Measurements from ENCODE around the gene SYCE1L. TPM values are rescaled to one million over a fixed set of nuclear protein-coding genes. Genes with fewer than 3 reads are reported as not detected.

Gene SYCE1L
- total and polyA plus RNA-seq, 9 of the 15 experiments (the other 6 are each of a cell fraction or from before 2014, with no cell fraction given): 0.54 to 2.7 (median 1.1) TPM; not detected in 5

DNA sequence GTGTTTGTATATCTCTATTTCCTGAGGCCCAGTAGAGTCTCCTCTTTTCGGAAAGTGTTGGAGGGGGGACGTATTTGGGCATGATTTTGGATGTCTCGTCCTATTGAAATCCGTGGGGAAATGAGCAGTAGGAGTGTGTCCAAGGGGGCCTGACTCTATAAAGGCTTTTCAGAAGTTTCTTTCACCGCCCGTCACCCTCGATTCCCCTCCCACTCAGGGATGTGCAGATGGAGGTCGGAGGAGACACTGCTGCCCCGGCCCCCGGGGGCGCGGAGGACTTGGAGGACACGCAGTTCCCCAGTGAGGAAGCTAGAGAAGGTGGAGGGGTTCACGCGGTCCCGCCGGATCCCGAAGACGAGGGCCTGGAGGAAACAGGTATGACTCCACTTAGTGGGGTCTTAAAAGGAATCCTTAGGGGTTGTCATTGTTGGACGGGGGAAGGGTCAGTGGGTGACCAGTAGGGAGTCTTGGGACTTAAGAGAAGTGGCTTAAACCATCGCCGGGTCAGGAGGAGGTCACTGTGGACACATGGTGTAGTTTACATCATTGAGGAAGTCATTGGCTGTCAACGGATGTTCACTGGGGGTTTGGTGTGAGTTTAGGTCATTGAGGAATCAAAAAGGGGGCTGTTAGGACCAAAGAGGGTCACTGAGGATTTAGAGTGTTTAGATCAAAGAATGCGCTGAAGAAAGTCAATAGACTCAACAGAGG, 7.8 kb upstream of the SYCE1L start (continued):
- no peak for TF ChIP-seq DACH1 (IDR thresholded peaks at IDR 0.05; ENCODE audit: partially characterized antibody)
- no peak for TF ChIP-seq DNMT1 (IDR thresholded peaks at IDR 0.05)
- no peak for TF ChIP-seq SRSF3 (IDR thresholded peaks at IDR 0.05; ENCODE audit: insufficient read depth, low read length)
- no peak for TF ChIP-seq ATF6 (CRISPR knock-in tag; IDR thresholded peaks at IDR 0.05)
- no peak for TF ChIP-seq MAZ (CRISPR knock-in tag; conservative IDR thresholded peaks at IDR 0.05 in 1 of 2, IDR thresholded peaks at IDR 0.05 in 1 of 2)
- TF ChIP-seq GTF2B (IDR thresholded peaks at IDR 0.05; ENCODE audit: extremely low read depth, insufficient read length): no peak
- TF ChIP-seq, protein P1, sequence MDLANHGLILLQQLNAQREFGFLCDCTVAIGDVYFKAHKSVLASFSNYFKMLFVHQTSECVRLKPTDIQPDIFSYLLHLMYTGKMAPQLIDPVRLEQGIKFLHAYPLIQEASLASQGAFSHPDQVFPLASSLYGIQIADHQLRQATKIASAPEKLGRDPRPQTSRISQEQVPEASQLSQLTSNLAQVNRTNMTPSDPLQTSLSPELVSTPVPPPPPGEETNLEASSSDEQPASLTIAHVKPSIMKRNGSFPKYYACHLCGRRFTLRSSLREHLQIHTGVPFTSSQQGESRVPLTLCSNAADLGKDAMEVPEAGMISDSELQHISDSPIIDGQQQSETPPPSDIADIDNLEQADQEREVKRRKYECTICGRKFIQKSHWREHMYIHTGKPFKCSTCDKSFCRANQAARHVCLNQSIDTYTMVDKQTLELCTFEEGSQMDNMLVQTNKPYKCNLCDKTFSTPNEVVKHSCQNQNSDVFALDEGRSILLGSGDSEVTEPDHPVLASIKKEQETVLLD (IDR thresholded peaks at IDR 0.05): no peak
- no peak for TF ChIP-seq ZNF316 (IDR thresholded peaks at IDR 0.05)
- TF ChIP-seq RCOR1 (IDR thresholded peaks at IDR 0.05; ENCODE audit: borderline replicate concordance in 1 of 2, low read depth in 2 of 2, low read length in 2 of 2): no peak
- TF ChIP-seq, protein P2, sequence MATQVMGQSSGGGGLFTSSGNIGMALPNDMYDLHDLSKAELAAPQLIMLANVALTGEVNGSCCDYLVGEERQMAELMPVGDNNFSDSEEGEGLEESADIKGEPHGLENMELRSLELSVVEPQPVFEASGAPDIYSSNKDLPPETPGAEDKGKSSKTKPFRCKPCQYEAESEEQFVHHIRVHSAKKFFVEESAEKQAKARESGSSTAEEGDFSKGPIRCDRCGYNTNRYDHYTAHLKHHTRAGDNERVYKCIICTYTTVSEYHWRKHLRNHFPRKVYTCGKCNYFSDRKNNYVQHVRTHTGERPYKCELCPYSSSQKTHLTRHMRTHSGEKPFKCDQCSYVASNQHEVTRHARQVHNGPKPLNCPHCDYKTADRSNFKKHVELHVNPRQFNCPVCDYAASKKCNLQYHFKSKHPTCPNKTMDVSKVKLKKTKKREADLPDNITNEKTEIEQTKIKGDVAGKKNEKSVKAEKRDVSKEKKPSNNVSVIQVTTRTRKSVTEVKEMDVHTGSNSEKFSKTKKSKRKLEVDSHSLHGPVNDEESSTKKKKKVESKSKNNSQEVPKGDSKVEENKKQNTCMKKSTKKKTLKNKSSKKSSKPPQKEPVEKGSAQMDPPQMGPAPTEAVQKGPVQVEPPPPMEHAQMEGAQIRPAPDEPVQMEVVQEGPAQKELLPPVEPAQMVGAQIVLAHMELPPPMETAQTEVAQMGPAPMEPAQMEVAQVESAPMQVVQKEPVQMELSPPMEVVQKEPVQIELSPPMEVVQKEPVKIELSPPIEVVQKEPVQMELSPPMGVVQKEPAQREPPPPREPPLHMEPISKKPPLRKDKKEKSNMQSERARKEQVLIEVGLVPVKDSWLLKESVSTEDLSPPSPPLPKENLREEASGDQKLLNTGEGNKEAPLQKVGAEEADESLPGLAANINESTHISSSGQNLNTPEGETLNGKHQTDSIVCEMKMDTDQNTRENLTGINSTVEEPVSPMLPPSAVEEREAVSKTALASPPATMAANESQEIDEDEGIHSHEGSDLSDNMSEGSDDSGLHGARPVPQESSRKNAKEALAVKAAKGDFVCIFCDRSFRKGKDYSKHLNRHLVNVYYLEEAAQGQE (IDR thresholded peaks at IDR 0.05; ENCODE audit: borderline replicate concordance): no peak
- TF ChIP-seq, protein P2 (CRISPR knock-in tag; IDR thresholded peaks at IDR 0.05; ENCODE audit: low read depth): no peak
- TF ChIP-seq, protein P3, sequence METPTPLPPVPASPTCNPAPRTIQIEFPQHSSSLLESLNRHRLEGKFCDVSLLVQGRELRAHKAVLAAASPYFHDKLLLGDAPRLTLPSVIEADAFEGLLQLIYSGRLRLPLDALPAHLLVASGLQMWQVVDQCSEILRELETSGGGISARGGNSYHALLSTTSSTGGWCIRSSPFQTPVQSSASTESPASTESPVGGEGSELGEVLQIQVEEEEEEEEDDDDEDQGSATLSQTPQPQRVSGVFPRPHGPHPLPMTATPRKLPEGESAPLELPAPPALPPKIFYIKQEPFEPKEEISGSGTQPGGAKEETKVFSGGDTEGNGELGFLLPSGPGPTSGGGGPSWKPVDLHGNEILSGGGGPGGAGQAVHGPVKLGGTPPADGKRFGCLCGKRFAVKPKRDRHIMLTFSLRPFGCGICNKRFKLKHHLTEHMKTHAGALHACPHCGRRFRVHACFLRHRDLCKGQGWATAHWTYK (CRISPR knock-in tag; IDR thresholded peaks at IDR 0.05): no peak
- TF ChIP-seq KDM1A (IDR thresholded peaks at IDR 0.05): no peak
- TF ChIP-seq ELF1 (tag; IDR thresholded peaks at IDR 0.05): peak; percentile 91

All from K562 (cell line).